DOHH2 (cell line): ENCODE measurements around the gene SLC12A3.

Source experiments
- CTCF ChIP-seq: fragments of 200-600 bp; sonication (generic); IDR thresholded peaks from one replicate; pipeline ENCODE4 v1.5.1; 2014; ENCODE audit warnings: antibody characterized with exemption, mild to moderate bottlenecking, low read depth, low read length; ENCODE audit not compliant: poor library complexity, severe bottlenecking
- EZH2phosphoT487 ChIP-seq: fragments of 200-600 bp; sonication (generic); IDR thresholded peaks from 2 replicates; pipeline ENCODE4 v1.6.1; 2017; ENCODE audit warnings: borderline replicate concordance, mild to moderate bottlenecking, antibody characterized with exemption, low read length, moderate library complexity, mixed read lengths

GRCh38 chr16:56888806-56889205 lies 23.8 kb downstream of the SLC12A3 start:
- TF ChIP-seq CTCF (no peak), EZH2phosphoT487 (no peak)
